Panc1 (cell line): ENCODE data around the gene DEDD2.

Source experiments
- CTCF ChIP-seq: fragments of 450-650 bp; IDR thresholded peaks from 2 replicates; pipeline ENCODE4 v1.5.1; 2017; ENCODE audit warnings: mild to moderate bottlenecking
- POLR2AphosphoS5 ChIP-seq: IDR thresholded peaks from 2 replicates; pipeline ENCODE4 v1.6.1; 2012; ENCODE audit warnings: mild to moderate bottlenecking, low read depth, low read length, moderate library complexity
- REST ChIP-seq, 2 experiments: IDR thresholded peaks; 2 replicates each; pipeline ENCODE4 v1.6.1; 2011 to 2012; ENCODE audit warnings: low read depth in 2 of 2, control low read depth in 1 of 2, low read length in 1 of 2, mild to moderate bottlenecking in 1 of 2, moderate library complexity in 1 of 2; ENCODE audit not compliant: insufficient read depth in 1 of 2
- SIN3A ChIP-seq: IDR thresholded peaks from 2 replicates; pipeline ENCODE4 v1.6.1; 2012; ENCODE audit warnings: low read depth, mild to moderate bottlenecking, low read length, moderate library complexity, borderline replicate concordance; ENCODE audit not compliant: insufficient read depth
- TCF7L2 ChIP-seq: IDR thresholded peaks from 2 replicates; pipeline ENCODE4 v1.6.1; 2011; ENCODE audit warnings: mild to moderate bottlenecking, low read depth, low read length, inconsistent platforms

GRCh38 chr19:42200116-42200715, 17.3 kb downstream of the DEDD2 start:
- TF ChIP-seq CTCF = no peak
- no peak for TF ChIP-seq POLR2AphosphoS5
- no peak for TF ChIP-seq REST (IDR thresholded peaks at IDR 0.05; ENCODE audit: insufficient read depth in 1 of 2, low read depth in 2 of 2, low read length in 1 of 2)
- no peak for TF ChIP-seq SIN3A
- TF ChIP-seq TCF7L2 = no peak
